Breast epithelium (tissue), 3 donors: ENCODE data around the gene TMEM273.

Experiments
- POLR2A ChIP-seq: fragments of 450-650 bp; IDR thresholded peaks from one replicate; pipeline ENCODE4 v1.6.1; 2016; ENCODE audit warnings: antibody characterized with exemption, mild to moderate bottlenecking, moderate library complexity
- POLR2AphosphoS5 ChIP-seq, 3 donors: sonication (generic); formaldehyde crosslinking; IDR thresholded peaks; one replicate each; pipeline ENCODE4 v1.6.1; 2017; ENCODE audit warnings: antibody characterized with exemption in 3 of 3
- TF ChIP-seq, protein P1 (sequence below), 3 donors: fragments of 450-650 bp; IDR thresholded peaks; one replicate each; pipeline ENCODE4 v1.5.1; 2016 to 2017; ENCODE audit warnings: antibody characterized with exemption in 3 of 3, mild to moderate bottlenecking in 3 of 3, moderate library complexity in 3 of 3

DNA sequence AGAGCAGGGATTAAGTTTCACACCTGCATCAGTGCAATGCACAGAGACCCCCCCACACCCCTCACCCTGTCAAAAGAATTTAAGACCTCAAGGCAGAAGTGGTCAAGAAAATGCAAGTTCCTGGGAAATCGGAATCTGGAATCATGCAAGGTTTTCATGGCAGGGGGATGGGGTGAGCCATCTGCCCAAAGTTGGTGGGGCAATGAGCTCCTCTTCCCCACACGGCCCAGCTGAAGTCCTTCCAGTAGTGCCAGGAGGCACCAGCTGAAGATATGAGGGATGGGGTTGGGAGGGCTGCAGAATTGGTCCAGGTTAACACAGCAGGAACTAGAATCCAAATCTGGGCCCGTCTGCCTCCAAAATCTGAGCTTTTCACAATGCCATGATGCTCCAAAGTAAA, 25.0 kb upstream of the TMEM273 start:
- TF ChIP-seq POLR2AphosphoS5 (IDR thresholded peaks at IDR 0.05): no peak
- TF ChIP-seq, protein P1, sequence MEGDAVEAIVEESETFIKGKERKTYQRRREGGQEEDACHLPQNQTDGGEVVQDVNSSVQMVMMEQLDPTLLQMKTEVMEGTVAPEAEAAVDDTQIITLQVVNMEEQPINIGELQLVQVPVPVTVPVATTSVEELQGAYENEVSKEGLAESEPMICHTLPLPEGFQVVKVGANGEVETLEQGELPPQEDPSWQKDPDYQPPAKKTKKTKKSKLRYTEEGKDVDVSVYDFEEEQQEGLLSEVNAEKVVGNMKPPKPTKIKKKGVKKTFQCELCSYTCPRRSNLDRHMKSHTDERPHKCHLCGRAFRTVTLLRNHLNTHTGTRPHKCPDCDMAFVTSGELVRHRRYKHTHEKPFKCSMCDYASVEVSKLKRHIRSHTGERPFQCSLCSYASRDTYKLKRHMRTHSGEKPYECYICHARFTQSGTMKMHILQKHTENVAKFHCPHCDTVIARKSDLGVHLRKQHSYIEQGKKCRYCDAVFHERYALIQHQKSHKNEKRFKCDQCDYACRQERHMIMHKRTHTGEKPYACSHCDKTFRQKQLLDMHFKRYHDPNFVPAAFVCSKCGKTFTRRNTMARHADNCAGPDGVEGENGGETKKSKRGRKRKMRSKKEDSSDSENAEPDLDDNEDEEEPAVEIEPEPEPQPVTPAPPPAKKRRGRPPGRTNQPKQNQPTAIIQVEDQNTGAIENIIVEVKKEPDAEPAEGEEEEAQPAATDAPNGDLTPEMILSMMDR (IDR thresholded peaks at IDR 0.05): no peak
- no peak for TF ChIP-seq POLR2A
